Epithelial cell of esophagus (primary cell): Measurements from ENCODE around the gene HEXD.
"Not testable (repeated sequence)": the region's sequence is repeated elsewhere in the genome, so short reads cannot be mapped to it uniquely, and the experiment has no call there.

Experiments used
- DNase-seq: peaks from one replicate; pipeline ENCODE4 v3.0.0; 2010; ENCODE audit warnings: low read depth
- H3K4me3 ChIP-seq: 2 replicates; pipeline ENCODE4 v1.5.1; 2011; ENCODE audit warnings: mild to moderate bottlenecking, low read length, control low read depth
- TF ChIP-seq, protein P1 (sequence below): IDR thresholded peaks from 2 replicates; pipeline ENCODE4 v1.5.1; 2011; ENCODE audit warnings: low read depth, mild to moderate bottlenecking, low read length, control low read depth, inconsistent platforms; ENCODE audit not compliant: insufficient read depth; ENCODE audit errors: missing control alignments

HEXD gene

DNA sequence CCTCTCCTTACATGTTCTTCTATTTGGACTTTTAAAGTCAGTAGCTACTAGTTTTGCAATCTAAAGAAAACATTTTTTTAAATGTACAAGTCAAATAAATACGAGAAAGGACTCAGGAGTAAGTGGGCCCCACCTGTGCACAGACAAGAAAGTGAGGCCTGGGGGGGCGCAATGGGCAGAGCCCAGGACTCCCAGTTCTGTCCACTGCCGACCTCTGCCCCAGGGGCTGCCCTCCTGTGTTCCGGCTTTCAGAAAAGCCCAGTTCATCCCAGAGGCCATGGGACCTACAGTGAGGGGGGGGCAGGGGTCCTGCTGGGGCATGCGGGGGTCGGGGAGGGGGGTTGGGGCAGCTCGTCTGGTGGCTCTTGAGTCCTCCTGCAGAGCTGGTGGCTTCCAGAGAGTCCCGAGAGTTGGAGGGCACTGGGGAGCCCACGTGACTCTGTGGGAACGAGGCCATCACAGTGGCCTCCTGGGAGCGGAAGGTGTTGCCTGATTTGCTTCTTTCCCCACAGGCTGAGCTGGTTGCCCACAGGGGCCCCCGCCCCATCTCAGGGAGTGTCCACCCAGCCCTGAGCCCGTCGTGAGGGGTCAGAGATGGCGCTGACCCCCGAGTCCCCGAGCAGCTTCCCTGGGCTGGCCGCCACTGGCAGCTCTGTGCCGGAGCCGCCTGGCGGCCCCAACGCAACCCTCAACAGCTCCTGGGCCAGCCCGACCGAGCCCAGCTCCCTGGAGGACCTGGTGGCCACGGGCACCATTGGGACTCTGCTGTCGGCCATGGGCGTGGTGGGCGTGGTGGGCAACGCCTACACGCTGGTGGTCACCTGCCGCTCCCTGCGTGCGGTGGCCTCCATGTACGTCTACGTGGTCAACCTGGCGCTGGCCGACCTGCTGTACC, 44.2 kb upstream of the HEXD start:
- TF ChIP-seq, protein P1, sequence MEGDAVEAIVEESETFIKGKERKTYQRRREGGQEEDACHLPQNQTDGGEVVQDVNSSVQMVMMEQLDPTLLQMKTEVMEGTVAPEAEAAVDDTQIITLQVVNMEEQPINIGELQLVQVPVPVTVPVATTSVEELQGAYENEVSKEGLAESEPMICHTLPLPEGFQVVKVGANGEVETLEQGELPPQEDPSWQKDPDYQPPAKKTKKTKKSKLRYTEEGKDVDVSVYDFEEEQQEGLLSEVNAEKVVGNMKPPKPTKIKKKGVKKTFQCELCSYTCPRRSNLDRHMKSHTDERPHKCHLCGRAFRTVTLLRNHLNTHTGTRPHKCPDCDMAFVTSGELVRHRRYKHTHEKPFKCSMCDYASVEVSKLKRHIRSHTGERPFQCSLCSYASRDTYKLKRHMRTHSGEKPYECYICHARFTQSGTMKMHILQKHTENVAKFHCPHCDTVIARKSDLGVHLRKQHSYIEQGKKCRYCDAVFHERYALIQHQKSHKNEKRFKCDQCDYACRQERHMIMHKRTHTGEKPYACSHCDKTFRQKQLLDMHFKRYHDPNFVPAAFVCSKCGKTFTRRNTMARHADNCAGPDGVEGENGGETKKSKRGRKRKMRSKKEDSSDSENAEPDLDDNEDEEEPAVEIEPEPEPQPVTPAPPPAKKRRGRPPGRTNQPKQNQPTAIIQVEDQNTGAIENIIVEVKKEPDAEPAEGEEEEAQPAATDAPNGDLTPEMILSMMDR = no peak
- H3K4me3 ChIP-seq = no peak overlapping the region
- DNase-seq = no peak

DNA sequence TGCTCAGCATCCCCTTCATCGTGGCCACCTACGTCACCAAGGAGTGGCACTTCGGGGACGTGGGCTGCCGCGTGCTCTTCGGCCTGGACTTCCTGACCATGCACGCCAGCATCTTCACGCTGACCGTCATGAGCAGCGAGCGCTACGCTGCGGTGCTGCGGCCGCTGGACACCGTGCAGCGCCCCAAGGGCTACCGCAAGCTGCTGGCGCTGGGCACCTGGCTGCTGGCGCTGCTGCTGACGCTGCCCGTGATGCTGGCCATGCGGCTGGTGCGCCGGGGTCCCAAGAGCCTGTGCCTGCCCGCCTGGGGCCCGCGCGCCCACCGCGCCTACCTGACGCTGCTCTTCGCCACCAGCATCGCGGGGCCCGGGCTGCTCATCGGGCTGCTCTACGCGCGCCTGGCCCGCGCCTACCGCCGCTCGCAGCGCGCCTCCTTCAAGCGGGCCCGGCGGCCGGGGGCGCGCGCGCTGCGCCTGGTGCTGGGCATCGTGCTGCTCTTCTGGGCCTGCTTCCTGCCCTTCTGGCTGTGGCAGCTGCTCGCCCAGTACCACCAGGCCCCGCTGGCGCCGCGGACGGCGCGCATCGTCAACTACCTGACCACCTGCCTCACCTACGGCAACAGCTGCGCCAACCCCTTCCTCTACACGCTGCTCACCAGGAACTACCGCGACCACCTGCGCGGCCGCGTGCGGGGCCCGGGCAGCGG, 43.4 kb upstream of the HEXD start:
- TF ChIP-seq, protein P1 = no peak
- no peak for DNase-seq
- no peak overlapping the region for H3K4me3 ChIP-seq

DNA sequence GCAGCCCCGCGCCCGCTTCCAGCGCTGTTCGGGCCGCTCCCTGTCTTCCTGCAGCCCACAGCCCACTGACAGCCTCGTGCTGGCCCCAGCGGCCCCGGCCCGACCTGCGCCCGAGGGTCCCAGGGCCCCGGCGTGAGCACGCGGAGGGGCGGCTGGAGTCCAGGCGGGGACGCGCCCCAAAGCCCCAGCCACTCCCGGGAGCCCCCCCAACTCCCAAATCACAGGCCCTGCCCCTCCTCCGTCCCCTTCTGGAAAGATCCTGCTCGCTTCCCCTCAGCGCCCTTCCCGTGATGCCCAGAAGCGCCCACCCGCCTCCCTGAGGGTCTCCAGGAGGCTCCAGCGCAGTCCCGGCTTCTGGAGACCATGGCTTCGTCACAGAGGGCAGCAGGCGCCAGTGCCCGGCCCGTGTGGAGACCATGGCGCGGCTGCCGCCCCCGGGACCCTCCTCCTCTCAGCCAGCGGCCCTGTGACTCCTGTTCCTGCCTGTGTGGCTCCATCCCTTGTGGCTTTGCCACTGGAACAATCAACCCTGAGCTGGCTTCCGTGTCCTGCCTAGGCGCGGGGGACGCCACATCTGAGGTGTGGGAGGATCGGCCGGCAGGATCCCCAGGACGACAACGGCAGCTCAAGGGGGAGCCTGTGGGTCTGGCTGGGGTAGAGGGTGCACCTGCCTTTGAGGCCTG, 42.6 kb upstream of the HEXD start:
- TF ChIP-seq, protein P1 = no peak
- no peak overlapping the region for H3K4me3 ChIP-seq
- DNase-seq = no peak

DNA sequence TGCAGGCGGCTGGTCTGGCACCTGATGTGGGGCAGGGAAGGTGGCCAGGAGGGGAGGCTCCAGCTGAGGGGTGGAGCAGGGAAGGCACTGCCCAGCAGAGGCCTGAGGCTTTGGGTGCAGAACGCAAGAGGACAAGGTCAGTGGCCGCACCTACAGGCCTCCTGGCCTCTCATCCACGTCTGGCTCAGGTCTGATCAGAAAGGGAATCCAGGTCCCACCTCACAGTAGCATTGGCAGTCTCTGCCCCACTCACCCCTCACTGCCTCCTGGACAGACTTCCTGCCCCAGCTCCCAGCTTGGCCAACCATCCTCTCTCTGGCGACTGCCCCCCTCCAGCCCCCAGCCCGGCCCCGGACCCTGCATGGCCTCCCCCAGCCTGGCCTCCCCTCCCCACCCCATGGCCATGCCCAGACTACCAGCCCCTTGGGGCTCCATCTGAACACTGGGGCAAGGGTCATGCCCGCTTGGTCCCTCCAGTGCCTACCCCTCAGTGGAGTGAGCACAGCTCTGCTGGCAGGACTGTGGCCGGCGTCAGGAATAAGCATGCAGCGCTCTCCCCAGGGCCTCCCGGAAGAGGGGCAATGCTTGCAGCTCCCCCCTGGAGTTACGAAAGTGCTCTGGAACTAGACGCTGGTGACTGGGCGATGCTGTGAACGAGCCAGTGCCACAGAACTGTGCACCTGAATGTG, 42.0 kb upstream of the HEXD start:
- DNase-seq = no peak
- TF ChIP-seq, protein P1 = no peak
- no peak overlapping the region for H3K4me3 ChIP-seq

DNA sequence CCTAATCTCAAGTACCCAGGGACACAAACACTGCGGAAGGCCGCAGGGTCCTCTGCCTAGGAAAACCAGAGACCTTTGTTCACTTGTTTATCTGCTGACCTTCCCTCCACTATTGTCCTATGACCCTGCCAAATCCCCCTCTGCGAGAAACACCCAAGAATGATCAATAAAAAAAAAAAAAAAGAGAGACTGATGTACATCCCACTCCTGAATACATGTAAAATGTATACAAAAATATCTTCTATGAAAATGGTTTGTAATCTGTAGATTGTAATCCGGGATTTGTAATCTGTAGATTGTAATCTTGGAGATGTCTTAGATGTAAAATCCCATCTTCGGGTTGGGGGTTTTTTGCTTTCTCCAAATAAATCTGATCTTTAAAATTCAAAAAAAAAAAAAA, 40.9 kb upstream of the HEXD start:
- not testable (repeated sequence) for DNase-seq, H3K4me3 ChIP-seq

DNA sequence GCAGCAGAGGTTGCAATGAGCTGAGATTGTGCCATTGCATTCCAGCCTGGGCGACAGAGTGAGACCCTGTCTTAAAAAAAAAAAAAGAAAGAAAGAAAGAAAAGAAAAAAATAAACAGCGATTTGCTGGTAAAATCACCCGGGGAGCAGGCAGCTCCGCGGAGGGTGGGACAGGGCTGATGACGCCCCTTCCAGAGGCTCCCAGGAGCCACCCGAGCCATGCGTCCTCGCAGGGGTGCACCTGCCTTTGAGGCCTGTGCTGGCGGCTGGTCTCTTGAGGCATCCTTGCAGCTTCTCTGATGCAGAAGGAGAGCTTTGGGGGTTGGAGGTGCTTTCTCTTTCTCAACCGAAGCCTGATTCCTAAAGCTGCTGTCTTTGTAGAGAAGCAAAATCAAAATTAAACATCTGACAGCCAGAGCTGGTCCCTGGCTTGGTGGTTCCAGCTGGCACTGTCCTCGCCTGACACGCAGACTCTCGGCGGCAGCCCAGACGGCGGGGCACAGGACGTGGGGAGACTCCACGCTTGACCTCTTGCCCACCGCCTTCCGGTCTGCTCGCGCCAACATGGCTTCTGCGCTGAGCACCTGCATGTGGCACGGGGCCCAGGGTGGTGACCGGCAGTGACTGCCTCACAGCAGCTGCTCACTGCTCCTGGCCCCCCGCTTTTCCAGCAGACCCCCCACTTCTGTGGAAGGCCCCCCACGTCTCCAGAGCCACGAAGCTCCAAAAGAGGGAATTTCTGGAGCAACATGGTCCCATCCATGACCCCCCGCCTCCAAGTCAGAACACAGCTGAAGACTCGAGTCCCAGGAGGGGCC, 40.0 kb upstream of the HEXD start:
- TF ChIP-seq, protein P1 = no peak
- no peak overlapping the region for H3K4me3 ChIP-seq
- no peak for DNase-seq
